ENCODE data around the gene OTUD3.
A peak's percentile ranks its signal among the peaks of the same experiment; 100 is the strongest.
"Not testable (repeated sequence)": the region's sequence is repeated elsewhere in the genome, so short reads cannot be mapped to it uniquely, and the experiment has no call there.

The OTUD3 gene

DNA sequence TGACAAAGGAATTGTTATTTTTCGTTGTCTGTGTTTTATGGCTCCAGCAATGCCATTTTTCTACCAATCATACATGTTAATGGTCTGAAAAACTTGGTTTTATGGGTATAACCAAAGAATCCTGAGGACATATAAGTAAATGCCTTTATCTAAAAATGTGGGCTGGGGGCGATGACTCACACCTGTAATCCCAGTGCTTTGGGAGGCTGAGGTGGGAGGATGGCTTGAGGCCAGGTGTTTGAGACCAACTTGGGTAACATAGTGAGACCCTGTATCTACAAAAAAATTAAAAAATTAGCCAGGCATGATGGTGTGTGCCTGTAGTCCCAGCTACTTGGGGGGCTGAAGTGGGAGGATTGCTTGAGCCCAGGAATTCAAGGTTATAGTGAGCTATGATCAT is 12.7 kb upstream of the OTUD3 start:
- DNase-seq (ENCODE audit: low spot score) = not testable (repeated sequence)

DNA sequence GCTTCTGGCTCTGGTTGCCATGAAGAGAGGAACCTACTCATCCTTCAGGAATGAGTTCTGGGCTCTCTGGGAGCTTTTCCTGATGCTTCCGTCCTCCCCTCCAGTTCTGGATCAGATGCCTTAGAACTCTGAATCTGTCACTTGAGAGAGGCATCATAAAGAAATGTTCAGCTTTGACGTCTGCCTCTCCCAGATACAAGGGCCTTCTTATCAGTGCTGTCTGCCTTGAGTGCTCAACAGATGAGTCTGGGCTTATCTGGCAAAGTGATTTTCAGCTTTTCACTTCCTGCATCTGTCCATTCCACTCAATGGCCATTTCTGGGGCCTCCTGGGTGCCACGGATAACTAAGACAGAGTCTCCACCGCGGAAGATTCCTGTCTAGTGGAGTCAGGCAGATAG is 12.3 kb upstream of the OTUD3 start:
- peak; percentile 67 for DNase-seq (ENCODE audit: low spot score)

DNA sequence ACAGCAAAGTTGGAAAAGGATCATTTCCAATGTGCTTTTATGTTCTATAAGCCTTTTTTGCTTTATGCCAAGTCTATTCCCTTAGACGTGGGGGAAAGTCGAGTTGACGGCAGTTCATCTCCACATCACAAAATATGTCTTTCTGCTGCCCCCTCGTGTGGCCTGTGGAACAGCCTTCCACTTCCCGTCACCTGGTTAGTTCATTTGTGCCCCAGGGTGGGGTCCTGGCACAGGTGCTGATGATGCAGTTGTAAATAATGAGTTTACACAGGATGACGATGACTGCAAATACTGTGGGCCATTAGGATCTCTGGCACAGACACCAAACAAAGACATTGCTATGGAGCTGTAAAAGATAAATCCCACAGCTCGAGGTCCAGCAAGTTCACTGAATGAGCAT is 10.0 kb upstream of the OTUD3 start:
- DNase-seq (ENCODE audit: low spot score) = no peak

DNA sequence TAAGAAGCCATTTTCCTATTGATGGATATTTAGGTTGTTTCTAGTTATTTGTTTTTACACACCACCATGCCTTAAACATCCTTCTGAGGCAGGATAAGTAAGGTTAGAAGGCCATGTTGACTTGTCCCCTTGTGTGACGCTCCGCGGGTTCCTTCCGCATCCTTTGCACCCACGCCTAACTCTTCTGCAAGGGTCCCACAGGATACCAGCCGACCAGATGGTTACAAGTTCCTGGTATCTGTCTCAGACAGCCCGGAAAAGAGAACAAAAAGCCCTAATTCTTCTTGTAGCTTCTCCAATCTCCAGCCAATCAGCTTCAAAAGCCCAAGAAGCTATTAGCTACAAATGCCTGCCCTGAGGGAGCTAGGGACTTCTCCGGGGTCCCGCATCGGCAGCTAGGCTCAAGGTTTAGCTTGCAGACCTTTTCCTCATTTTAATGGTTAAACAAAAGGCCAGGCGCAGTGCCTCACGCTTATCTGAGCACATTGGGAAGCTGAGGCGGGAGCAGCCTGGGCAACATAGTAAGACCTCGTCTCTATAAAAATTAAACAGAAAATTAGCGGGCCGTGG is 4.9 kb upstream of the OTUD3 start:
- no peak for DNase-seq (ENCODE audit: low spot score)

DNA sequence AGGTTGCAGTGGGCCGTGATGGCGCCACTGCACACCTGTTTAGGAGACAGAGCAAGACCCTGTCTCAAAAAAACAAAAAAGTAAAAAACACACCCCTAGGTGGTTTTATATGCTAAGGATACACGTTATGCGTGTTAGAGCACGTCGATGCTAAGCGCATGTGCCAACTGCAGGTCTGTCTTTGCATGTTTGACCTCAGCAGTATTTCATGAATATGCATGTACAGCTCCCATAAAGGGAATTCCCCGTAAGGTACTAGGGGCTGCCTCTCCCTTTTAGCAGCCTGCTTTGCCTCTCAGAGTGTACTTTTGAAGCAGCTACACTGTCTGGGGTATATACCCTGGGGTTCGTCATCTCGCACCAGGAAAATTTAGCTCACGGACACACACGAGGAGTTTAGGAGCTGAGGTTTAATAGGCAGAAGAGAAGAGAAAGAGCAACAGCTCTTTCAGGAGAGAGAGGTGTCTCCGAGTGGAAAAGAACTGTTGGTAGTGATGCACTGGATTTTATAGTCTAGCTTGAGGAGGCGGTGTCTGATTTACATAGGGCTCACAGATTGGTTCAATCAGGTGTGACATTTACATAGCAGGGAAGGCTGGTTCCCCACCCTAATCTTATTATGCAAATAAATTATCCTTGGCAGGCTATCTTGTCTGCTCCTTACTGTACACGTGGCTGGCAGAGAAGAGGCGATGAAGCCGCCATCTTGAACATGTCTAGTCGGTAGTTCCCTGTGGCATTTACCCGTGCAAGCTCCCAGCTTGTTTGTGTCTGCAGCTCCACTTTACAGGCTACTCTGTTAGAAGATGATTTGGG is 4.2 kb upstream of the OTUD3 start:
- DNase-seq (ENCODE audit: low spot score) = no peak

GRCh38 chr1:19878637-19878985 is 3.6 kb upstream of the OTUD3 start:
- DNase-seq (ENCODE audit: low spot score) = no peak

DNA sequence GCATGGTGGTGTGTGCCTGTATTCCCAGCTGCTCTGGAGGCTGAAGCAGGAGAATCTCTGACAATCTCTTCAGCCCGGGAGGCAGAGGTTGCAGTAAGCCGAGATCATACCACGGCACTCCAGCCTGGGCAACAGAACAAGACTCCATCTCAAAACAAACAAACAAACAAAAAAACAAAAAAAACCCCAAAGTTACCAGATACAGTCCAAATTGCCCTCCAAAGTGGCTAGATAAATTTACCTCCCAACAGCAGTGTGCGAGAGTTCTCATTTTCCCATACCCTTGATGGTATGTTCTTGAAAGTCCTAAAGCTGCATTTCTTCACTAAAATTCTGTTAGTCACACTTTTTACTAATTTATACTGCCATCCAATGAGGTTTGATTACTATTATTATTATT is 3.0 kb upstream of the OTUD3 start:
- DNase-seq (ENCODE audit: low spot score) = no peak

DNA sequence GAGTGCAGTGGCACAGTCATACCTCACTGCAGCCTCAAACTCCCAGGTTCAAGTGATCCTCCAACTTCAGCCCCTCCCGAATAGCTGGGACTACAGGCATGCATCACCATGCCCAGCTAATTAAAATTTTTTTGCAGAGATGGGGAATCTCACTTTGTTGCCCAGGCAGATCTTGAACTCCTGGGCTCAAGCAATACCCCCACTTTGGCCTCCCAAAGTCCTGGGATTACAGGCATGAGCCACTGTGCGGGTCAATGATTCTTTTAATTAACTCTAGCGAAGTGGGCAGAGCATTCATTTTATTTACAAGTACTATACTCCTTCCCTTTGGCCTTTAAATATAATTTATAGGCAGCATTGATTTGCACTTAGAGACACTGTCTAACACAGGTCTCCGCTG is 2.5 kb upstream of the OTUD3 start:
- no peak for DNase-seq (ENCODE audit: low spot score)

DNA sequence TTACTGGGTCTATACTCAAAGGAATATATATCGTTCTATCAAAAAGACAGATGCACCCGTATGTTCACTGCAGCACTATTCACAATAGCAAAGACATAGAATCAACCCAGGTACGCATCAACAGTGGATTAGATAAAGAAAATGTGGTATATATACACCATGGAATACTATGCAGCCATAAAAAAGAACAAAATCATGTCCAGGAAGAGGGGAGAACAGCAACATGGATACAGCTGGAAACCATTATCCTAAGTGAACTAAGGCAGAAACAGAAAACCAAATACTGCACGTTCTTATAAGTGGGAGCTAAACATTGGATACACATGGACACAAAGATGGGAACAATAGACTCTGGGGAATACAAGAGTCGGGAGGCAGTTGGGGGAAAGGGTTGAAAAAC is 1.4 kb upstream of the OTUD3 start:
- not testable (repeated sequence) for DNase-seq (ENCODE audit: low spot score)

DNA sequence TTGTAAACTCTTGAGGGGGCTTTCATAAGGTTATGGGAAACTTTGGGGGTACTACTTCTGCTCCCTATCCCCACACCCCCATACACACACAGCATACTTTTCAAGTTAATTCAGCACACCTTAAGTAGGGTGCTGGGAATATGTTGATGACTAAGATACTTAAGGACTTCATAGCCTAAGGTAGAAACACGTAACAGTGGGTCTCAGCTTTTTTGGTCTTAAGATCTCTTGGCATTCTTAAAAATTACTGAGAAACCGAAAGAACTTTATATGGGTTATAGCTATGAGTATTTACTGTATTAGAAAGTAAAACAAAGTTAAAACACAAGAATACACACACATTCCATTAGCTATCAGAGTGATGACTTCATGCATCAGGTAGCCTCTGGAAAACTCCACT is 2.1 kb downstream of the OTUD3 start:
- DNase-seq (ENCODE audit: low spot score) = no peak

GRCh38 chr1:19885821-19886220 is 3.6 kb downstream of the OTUD3 start:
- no peak for DNase-seq (ENCODE audit: low spot score)

DNA sequence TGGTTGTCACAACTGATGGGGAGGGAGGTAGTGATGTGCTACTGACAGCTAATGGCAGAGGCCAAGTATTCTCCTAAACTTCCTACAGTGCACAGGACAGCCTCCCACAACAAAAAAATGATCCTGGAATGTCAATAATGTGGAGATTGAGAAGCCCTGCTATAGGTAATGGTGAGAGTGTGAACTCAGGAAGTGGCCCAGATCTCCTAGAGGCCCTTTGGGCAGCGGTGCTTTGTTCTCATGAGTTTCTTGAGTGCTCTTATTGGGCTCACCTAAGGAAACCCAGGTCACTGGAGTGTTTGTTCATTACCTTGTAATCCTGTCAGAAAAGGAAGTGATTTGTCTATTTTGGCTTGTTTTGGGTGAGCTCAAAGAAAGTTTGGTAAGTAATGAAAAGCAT is 5.9 kb downstream of the OTUD3 start:
- no peak for DNase-seq (ENCODE audit: low spot score)

DNA sequence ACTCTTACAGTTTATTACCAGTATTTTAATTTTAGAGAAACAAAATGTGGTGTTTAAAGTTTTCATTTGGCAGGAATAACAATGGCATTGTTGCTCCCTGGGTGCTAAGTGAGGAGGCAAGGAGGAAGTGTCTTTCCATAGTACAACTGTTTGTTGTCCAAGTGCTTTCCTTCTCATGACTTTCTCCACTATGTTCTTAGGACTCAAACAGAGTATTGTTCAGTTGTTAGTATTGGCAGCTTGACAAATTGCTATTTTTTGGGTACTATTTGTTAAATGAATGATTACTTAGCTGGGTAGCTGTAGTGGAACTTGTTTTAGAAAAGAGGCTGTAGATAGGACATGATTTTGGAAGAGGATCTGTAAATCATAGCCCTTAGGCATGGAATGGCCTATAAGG is 7.5 kb downstream of the OTUD3 start:
- DNase-seq (ENCODE audit: low spot score) = no peak

GRCh38 chr1:19892129-19892528 is 9.9 kb downstream of the OTUD3 start:
- DNase-seq (ENCODE audit: low spot score) = no peak

DNA sequence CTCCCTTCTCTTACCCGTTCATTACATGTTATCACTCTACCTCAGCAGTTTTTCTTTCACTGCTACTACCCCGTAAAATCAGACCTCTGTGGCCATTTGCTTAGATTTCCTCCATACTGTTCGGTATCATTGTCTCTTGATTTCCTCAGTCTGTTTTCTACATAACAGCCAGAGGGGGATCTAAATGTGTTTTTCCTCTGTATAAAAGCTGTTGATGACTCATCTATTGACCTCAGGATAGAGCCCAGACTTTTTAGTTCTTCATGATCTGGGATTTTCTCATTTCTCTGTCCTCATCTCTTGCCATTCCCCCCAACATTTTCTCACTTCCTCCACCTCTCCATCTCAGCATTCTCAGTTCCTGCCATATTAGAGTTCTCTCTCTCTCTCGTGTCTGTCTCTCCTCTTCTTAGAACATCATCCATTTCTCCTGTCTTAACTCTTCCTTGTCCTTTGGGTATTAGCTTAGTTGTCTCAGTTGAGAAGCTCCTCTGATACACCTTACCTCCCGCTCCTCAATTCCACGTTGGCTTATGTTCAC is 10.5 kb downstream of the OTUD3 start:
- peak; percentile 46 for DNase-seq (ENCODE audit: low spot score)

DNA sequence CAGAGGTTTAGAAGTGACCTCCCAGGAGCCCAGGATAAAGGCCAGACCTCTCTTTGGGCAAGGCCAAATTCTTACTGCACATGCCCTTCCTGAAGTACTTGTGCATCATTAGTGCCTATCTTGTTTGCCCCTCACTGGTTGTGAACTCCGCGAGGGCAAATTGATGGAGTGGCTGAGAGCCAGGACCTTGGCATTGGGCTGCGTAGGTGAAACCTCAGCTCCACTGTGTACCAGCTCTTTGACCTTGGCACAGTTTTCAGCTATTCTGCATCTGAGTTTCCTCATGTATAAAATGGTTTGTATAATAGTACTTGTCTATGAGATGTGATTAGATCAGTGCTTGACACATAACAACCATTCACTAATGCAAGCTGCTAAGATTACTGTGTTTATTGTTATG is 11.5 kb downstream of the OTUD3 start:
- no peak for DNase-seq (ENCODE audit: low spot score)

DNA sequence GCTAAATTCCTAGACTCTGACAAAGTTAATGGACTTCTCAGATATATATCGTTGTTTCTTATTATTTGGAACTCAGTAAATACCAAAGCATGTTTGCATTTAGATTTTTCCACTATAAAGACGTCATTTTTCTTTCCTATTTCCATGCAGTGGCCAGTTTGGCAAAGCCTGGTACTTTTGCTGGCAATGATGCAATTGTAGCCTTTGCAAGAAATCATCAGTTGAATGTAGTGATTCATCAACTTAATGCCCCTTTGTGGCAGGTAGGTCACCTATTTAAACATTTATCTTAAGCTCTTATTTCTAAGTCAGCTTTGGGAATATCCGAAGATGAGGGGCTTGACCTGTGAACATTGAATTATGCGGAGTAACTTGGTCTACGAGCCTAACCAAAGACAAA is 12.0 kb downstream of the OTUD3 start:
- DNase-seq (ENCODE audit: low spot score) = no peak

GRCh38 chr1:19901653-19902052 is 19.5 kb downstream of the OTUD3 start:
- no peak for DNase-seq (ENCODE audit: low spot score)

GRCh38 chr1:19903621-19904020 is 21.4 kb downstream of the OTUD3 start:
- DNase-seq (ENCODE audit: low spot score) = no peak

GRCh38 chr1:19907456-19907855 is 25.3 kb downstream of the OTUD3 start:
- DNase-seq (ENCODE audit: low spot score) = no peak

- no peak for DNase-seq (ENCODE audit: low spot score)
Measured at GRCh38 chr1:19909392-19909791, 27.2 kb downstream of the OTUD3 start.

DNA sequence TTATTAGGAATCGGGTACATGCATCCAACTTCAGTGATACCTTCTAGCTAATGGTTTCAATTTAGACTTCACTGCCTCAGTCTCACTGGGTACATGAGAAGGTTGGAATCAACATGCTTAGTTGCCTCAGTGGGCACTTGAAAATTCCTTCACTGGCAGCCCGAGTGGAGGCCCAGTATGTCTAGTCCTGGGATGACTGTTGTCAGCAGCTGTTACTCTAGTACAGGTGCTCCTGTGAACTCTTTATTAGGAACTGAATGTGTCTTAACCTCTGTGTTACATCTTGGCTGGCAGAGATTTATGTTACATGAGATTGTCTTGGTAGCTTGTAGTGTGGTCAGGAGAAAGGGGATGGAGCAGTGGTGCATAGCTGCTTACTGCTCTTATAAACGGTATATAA is 27.8 kb downstream of the OTUD3 start:
- DNase-seq (ENCODE audit: low spot score) = no peak

GRCh38 chr1:19910650-19911049 is 28.5 kb downstream of the OTUD3 start:
- no peak for DNase-seq (ENCODE audit: low spot score)

- DNase-seq (ENCODE audit: low spot score) = peak; percentile 90
Measured at GRCh38 chr1:19918057-19918456, 35.9 kb downstream of the OTUD3 start.

Measured in AG08395 (cell line).